ENCODE data around the gene PHACTR3.

Gene PHACTR3

DNA sequence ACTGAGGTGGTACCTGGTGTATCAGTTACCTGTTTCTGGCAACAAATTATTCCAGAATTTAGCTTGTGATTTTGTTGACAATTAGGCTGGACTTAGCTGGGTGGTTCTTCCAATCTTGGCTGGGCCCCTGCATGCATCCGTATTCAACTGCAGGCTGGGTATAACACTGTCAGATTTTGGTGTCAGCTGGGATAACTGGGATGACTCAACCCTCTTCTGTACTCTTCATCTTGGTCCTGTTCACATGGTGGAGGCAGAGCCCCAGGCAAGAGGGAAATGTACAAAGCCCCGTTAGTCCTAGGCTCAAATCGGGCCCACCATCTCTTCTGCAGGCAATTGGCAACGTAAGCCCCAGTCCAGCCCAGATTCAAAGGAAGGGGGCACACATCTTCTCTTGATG lies 89.2 kb downstream of the PHACTR3 start:
- DNase-seq (ENCODE audit: low read depth in 2 of 2) = no peak

- no peak for DNase-seq (ENCODE audit: low read depth in 2 of 2)
Observed at GRCh38 chr20:59696476-59696875, 92.1 kb downstream of the PHACTR3 start.

GRCh38 chr20:59697068-59697467 lies 92.7 kb downstream of the PHACTR3 start:
- no peak for DNase-seq (ENCODE audit: low read depth in 2 of 2)

DNA sequence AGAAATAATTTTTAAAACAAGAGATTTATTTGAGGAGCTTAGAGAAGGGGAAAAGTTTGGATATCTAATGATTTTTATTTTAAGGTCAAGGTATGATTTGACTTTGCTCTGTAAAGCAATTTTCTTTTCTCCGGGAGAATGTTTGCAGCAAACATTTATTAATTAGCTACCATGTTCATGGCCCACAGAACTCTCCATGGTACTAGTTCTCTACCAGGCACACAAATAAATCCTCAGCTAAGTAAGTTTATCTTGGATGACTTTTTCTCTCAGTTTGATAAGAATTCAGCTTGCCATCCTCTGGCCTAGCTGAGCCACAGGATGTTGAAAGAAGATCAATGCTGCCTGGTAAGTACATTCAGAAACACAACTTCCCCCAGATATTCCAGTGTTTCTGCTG lies 94.3 kb downstream of the PHACTR3 start:
- DNase-seq (ENCODE audit: low read depth in 2 of 2) = no peak

GRCh38 chr20:59701236-59701635 lies 96.9 kb downstream of the PHACTR3 start:
- DNase-seq (ENCODE audit: low read depth in 2 of 2) = no peak

- DNase-seq (ENCODE audit: low read depth in 2 of 2) = no peak
Observed at GRCh38 chr20:59703046-59703445, 98.7 kb downstream of the PHACTR3 start.

DNA sequence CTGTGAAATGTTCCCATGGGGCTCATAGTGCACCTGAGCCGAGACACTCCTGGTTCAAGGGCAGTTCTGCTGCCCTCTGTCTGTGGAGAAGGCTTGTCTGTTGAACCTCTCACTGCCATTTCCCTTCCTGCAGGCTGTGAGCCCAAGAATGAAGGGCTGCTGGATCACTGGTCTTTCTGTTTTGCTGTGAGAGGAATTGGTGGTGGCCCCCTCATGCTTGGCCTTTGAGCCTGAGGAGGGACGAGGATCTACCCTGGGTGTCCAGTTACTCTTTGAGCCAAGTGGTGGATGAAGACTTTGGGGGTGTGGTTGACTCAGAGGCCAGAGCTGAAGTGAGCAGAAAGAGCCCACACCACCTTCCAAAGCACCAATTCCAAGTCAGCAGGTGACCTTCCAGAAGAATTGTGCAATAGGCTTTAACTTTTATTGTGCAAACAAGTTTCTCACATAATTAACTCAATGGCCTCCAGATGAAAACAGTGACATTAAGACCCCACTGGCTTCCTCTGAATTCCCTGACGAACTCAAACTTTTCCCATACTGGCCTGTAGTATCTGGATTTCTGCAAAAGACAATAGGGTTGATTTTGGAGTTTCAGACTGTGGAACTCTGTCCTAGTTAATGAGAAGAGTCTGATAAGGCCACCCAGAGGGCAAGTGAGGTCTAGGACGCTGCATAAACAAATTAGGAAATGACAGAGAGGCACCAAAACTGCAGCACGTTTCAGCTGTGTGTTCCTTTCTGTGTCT lies 101.5 kb downstream of the PHACTR3 start:
- no peak for DNase-seq (ENCODE audit: low read depth in 2 of 2)

- DNase-seq (ENCODE audit: low read depth in 2 of 2) = no peak
Observed at GRCh38 chr20:59706400-59706693, 102.0 kb downstream of the PHACTR3 start.

DNA sequence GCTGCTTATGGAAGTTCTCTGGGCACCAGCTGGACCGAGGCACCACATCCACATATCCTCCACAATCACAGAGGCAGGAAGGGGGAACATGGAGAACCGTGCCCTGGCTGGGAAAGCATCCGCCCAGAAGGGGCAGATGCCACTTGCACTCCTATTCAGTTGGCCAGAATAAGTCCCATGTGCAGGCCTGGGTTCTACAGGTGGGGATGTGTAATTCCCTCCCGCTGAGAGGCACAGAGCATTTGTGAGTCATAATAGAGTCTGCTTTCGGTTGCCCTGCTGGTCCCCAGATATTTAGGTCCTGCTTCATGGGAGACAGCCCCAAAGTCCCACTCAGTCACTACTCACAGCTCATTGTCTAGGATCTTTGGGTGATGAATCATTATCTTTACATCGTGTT lies 104.0 kb downstream of the PHACTR3 start:
- no peak for DNase-seq (ENCODE audit: low read depth in 2 of 2)

DNA sequence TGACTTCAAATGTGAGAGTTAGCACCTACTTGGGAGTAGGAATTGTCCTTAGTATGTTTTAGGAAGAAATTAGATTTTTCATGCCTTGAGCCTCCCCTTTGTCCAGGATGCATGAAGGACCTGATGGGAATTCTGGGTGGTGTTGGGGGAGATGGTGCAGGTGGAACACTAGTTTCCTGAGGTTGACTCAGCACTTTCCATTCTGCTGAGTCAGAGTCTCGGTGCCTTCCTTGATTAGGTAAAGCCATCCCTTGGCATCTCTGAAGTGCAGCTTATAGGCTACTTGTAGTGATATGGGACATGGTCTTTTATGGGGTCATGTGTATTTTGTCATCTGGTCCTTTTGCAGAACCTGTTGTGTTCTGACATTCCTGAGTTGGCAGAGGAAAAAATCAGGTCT lies 105.3 kb downstream of the PHACTR3 start:
- no peak for DNase-seq (ENCODE audit: low read depth in 2 of 2)

DNA sequence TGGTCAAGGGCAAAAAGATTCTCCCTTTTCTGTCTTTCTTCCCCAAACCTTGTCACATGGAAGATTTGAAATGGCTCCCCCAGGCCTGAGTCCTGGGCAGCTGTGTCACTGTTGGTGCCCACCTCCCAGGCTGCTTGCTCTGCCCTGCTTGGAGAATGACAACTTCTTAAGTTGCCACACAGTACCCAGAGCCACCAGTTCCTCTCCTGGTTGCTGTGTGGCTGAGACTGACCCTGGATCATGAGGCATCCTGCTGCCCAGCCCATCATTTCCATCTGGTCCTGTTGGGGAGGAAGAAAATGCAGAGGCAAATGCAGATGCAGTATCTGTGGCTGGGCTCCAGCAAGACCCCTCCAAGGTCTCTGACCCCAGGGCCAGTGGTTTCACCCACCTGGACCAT lies 113.7 kb downstream of the PHACTR3 start:
- no peak for DNase-seq (ENCODE audit: low read depth in 2 of 2)

GRCh38 chr20:59718751-59719150 lies 114.4 kb downstream of the PHACTR3 start:
- DNase-seq (ENCODE audit: low read depth in 2 of 2) = no peak

GRCh38 chr20:59720013-59720412 lies 115.7 kb downstream of the PHACTR3 start:
- DNase-seq (ENCODE audit: low read depth in 2 of 2) = no peak

GRCh38 chr20:59721386-59721785 lies 117.0 kb downstream of the PHACTR3 start:
- no peak for DNase-seq (ENCODE audit: low read depth in 2 of 2)

DNA sequence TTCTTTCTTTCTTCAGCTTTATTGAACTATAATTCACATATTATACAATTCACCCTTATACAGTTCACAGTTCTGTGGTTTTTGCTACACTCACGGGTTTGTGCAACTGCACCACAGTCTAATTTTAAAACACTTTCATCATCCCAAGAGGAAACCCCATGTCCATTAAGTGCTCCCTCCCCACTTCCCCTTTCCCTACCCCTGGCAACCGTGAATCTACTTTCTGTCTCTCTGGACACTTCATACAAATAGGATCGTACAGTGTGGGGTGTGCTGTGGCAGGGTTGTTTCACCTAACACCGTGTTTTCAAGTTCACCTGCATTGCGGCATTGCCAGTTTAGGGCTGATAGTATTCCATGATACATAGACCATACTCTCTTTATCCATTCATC lies 118.8 kb downstream of the PHACTR3 start:
- no peak for DNase-seq (ENCODE audit: low read depth in 2 of 2)

DNA sequence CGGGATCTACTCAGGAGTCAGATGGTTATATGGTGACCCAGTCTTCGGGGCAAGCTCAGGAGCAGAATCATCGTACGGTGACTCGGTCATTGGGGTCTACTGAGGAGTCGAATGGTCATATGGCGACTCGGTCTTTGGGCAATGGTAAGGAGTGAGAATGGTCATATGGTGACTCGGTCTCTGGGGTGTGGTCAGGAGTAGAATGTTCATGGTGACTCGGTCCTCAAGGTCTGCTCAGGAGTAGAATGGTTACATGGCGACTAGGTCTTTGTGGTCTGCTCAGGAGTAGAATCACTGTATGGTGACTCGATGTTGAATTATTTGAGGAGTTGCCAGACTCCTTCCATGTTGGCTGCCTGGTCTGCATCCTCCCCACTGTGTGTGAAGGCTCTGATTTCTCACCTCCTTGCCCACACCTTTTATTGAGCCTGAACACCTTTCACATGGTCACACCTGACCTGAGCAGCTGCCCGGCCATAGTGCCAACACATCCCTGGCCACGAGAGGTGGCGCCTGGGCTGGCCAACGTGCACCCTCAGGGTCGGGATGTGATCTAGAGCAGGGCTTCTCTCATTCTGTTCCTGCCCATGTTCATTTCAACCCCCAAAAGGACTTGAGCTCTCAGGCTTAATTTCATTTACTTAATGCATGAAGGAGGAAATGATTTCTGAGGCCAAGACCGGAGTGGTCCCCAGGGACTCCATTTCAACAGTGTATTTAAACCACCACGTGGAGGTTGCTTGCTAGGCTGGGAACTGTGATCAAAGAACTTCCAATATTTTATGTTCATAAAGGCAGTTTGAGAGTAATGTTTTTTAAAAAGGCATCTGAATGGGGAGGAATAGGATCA lies 119.5 kb downstream of the PHACTR3 start:
- no peak for DNase-seq (ENCODE audit: low read depth in 2 of 2)

GRCh38 chr20:59724457-59725366 lies 120.4 kb downstream of the PHACTR3 start:
- no peak for DNase-seq (ENCODE audit: low read depth in 2 of 2)

- DNase-seq (ENCODE audit: low read depth in 2 of 2) = no peak
Observed at GRCh38 chr20:59725476-59726280, 121.3 kb downstream of the PHACTR3 start.

DNA sequence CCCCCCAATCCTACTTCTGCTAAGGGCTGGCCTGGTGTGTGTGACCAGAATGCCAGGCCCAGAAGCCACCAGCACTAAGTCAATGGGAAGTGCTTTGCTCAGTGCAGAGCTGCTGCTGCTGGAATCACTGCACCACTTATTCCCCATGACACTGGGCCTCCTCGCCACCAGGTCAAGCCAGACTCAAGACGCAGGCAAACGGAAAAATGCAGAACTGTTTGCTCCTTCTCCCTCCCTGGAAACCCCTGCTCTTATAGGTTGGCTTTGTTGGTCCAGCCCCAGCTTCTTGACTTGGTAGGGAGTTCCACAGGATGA lies 121.9 kb downstream of the PHACTR3 start:
- DNase-seq (ENCODE audit: low read depth in 2 of 2) = no peak

DNA sequence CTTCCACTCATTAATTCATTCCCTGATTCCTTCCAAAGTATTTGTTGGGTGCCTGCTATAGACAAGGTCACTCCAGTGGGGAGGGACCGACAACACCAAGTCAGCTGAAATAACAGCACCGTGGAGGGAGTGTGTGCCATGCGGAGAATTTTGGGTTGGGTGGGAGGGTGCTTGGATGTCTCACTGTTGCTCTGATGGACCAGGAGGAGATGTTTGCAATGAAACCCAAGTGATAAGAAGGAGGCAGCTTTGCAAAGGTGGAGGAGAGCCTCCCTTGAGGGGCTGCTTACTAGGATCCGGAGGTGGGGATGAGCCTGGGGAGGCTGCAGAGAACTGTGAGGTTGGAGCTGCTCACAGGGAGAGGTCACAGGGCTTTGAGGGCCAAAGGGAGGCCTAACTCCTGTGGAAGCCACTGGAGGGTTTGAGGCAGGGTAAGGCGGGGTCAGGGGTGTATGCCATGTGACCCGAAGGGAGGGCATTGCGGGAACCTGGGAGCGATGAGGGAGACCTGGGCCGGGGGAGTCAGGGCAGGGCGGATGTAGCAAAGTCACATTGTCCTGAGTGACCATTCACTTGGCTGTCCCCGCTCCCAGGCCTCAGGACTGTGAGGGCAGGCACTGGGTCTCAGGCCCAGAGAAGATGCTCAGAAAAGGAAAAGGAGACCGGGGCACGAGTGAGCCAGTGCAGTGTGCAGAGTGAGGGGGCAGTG lies 124.5 kb downstream of the PHACTR3 start:
- no peak for DNase-seq (ENCODE audit: low read depth in 2 of 2)

- no peak for DNase-seq (ENCODE audit: low read depth in 2 of 2)
Observed at GRCh38 chr20:59729506-59729905, 125.2 kb downstream of the PHACTR3 start.
